Suprapubic skin (tissue), 4 donors: Measurements from ENCODE around the gene EMILIN1. TPM values are rescaled to one million over a fixed set of nuclear protein-coding genes. Genes with fewer than 3 reads are reported as not detected.

Experiments used
- DNase-seq, 2 donors: peaks; one replicate each; pipeline ENCODE4 v3.0.0-alpha.2; 2019; ENCODE audit warnings: low spot score in 2 of 2
- H3K27ac ChIP-seq: fragments of 200-600 bp; sonication (generic); one replicate; pipeline ENCODE4 v1.5.1; 2019
- H3K27me3 ChIP-seq: fragments of 200-600 bp; sonication (generic); one replicate; pipeline ENCODE4 v1.5.1; 2019
- H3K36me3 ChIP-seq: fragments of 200-600 bp; sonication (generic); one replicate; pipeline ENCODE4 v1.5.1; 2019
- H3K4me1 ChIP-seq: fragments of 200-600 bp; sonication (generic); one replicate; pipeline ENCODE4 v1.5.1; 2019
- H3K4me3 ChIP-seq: fragments of 200-600 bp; sonication (generic); one replicate; pipeline ENCODE4 v1.5.1; 2019; ENCODE audit warnings: mild to moderate bottlenecking
- H3K9me3 ChIP-seq: fragments of 200-600 bp; sonication (generic); one replicate; pipeline ENCODE4 v1.5.1; 2019
- CTCF ChIP-seq, 2 donors: fragments of 200-600 bp in 1 of 2; fragments of 450-650 bp in 1 of 2; sonication (generic) in 1 of 2; IDR thresholded peaks; one replicate each; pipeline ENCODE4 v1.5.1; 2016 to 2019; ENCODE audit warnings: antibody characterized with exemption in 2 of 2, mild to moderate bottlenecking in 1 of 2, moderate library complexity in 1 of 2
- EP300 ChIP-seq: sonication (generic); formaldehyde crosslinking; IDR thresholded peaks from one replicate; pipeline ENCODE4 v1.6.1; 2017; ENCODE audit warnings: antibody characterized with exemption
- POLR2A ChIP-seq, 2 donors: fragments of 450-650 bp; IDR thresholded peaks; one replicate each; pipeline ENCODE4 v1.6.1; 2017; ENCODE audit warnings: antibody characterized with exemption in 2 of 2, mild to moderate bottlenecking in 2 of 2, moderate library complexity in 2 of 2
- POLR2AphosphoS5 ChIP-seq, 3 donors: sonication (generic); formaldehyde crosslinking; IDR thresholded peaks; one replicate each; pipeline ENCODE4 v1.6.1; 2017; ENCODE audit warnings: antibody characterized with exemption in 3 of 3
- WGBS: methylation state at CpG from one replicate; pipeline ENCODE4 v1.1.5; 2018; 5-methylcytosine and 5-hydroxymethylcytosine counted together
- total RNA-seq, 4 donors: library from RNA; depleted of rRNA; stranded (reverse); fragments of >200 nt; gene quantifications; one replicate each; pipeline ENCODE4 v1.1.0, GENCODE V29; 2016

Gene EMILIN1
- total RNA-seq, 4 donors from 2014 or later: 3.0 to 13.8 (median 5.8) TPM

DNA sequence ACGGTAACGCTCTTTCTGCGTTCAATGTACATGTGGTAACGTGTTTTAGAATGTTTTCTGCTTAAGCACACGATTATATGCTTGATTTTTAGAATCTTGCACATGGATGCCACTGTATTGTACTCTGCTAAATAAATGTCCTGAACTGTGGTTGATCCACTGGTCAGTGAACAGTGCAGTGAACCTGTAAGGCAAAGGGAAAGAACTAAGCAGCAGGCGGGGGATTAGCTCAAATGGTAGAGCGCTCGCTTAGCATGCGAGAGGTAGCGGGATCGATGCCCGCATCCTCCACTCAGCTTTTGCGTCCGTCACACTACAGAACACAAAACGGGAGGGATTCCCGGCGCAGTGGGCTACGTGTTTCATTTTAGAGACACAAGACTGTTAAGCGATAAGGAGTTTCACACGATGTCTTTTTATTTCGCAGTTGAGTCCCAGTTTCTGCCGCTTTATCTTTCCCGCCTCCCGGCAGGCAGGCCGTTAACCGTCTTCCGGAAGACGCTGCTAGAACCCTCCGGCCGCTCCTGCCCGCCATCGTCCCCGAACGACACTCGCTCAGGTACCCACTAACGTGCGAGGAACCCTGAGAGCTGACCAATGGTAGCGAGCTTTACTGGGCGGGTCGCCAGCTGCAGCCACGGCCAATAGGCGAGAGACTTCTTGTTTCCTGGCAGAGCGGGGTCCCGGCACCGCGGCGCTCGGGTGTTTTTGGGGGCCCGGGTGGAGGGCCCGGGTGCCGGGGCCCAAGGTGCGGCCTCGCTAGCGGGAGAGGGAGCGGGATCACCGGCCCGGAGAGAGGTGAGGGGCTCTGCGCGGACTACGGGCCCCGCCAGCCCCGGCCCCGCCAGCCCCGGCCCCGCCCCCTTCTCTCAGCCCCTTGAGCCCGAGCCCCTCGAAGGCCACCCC is 27.2 kb upstream of the EMILIN1 start, which contains the start of gene AGBL5:
Gene AGBL5 (plus strand): TSS at position 673 of the 906 bp plus-strand sequence. CDS start 1,291 bp downstream, outside the sequence.
- peak; percentile 98 for DNase-seq
- H3K4me3 ChIP-seq: peak within 1 kb of the TSS; percentile 96
- H3K27me3 ChIP-seq: no peaks in the 10 kb centered on the region
- H3K27ac ChIP-seq: peak within 1 kb of the TSS; percentile 85
- no peak for TF ChIP-seq EP300
- peak in 1 of 2 donors; percentile 14 for TF ChIP-seq POLR2A (IDR thresholded peaks at IDR 0.05)
- TF ChIP-seq CTCF (IDR thresholded peaks at IDR 0.05): no peak
- TF ChIP-seq POLR2AphosphoS5 (IDR thresholded peaks at IDR 0.05): peak in 2 of 3 donors; percentile 75 to 89
- peaks cover 27% of the 10 kb centered on the region for H3K36me3 ChIP-seq
- peaks cover 19% of the 10 kb centered on the region for H3K4me1 ChIP-seq
- H3K9me3 ChIP-seq: no peaks in the 10 kb centered on the region
- 0% methylated on average over 39 of the region's 67 CpGs for WGBS

GRCh38 chr2:27051902-27052645 is 26.3 kb upstream of the EMILIN1 start:
- TF ChIP-seq POLR2A (IDR thresholded peaks at IDR 0.05) (no peak), POLR2AphosphoS5 (IDR thresholded peaks at IDR 0.05) (no peak), CTCF (IDR thresholded peaks at IDR 0.05) (no peak), EP300 (no peak)
- DNase-seq: peak in 1 of 2 donors; percentile 87
- H3K27ac ChIP-seq: peak overlapping the region; percentile 85
- no peaks in the 10 kb centered on the region for H3K27me3 ChIP-seq
- no peaks in the 10 kb centered on the region for H3K9me3 ChIP-seq
- WGBS: 8% methylated on average over 6 of the region's 24 CpGs
- peaks cover 19% of the 10 kb centered on the region for H3K4me1 ChIP-seq
- H3K36me3 ChIP-seq: peaks cover 36% of the 10 kb centered on the region
- H3K4me3 ChIP-seq: peak overlapping the region; percentile 96

DNA sequence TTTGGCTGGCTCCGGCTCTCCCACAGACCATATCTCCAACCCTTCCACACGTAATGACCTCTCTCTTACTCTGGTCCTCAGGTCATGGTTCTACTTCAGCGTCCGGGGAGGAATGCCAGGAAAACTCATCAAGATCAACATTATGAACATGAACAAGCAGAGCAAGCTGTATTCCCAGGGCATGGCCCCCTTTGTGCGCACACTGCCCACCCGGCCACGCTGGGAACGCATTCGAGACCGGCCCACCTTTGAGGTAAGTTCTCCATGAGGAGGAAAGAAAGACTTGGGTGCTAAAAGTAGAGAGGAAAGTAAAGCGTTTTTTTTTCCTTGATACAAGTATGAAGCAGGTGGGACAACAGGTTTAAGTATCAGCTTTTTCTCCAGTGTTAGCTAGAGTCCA is 25.1 kb upstream of the EMILIN1 start:
- no peaks in the 10 kb centered on the region for H3K27me3 ChIP-seq
- no peak for DNase-seq
- H3K27ac ChIP-seq: no peak overlapping the region
- peaks cover 19% of the 10 kb centered on the region for H3K4me1 ChIP-seq
- H3K9me3 ChIP-seq: no peaks in the 10 kb centered on the region
- TF ChIP-seq CTCF (IDR thresholded peaks at IDR 0.05): no peak
- no peak for TF ChIP-seq POLR2A (IDR thresholded peaks at IDR 0.05)
- TF ChIP-seq POLR2AphosphoS5 (IDR thresholded peaks at IDR 0.05): no peak
- no peak for TF ChIP-seq EP300
- no peak overlapping the region for H3K4me3 ChIP-seq
- H3K36me3 ChIP-seq: peaks cover 46% of the 10 kb centered on the region
- 91% methylated on average over 11 of the region's 11 CpGs for WGBS

DNA sequence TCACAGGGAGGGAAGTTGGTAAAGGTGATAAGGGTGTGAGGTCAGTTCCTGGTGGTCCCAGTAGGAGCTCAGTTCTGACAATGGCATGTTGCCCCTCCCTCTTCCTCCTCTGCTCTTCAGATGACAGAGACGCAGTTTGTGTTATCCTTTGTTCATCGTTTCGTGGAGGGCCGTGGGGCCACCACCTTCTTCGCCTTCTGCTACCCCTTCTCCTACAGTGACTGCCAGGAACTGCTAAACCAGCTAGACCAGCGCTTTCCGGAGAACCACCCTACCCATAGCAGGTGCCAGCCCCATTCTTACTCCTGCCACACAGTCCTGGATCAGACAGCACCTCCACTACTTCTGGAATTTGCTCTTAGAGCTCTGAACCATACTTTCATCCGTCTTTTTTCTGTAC is 24.6 kb upstream of the EMILIN1 start:
- Histone ChIP-seq H3K4me1 (peaks cover 19% of the 10 kb centered on the region), H3K27me3 (no peaks in the 10 kb centered on the region), H3K36me3 (peaks cover 50% of the 10 kb centered on the region), H3K9me3 (no peaks in the 10 kb centered on the region), H3K27ac (no peak overlapping the region), H3K4me3 (no peak overlapping the region)
- no peak for TF ChIP-seq POLR2A (IDR thresholded peaks at IDR 0.05)
- no peak for TF ChIP-seq POLR2AphosphoS5 (IDR thresholded peaks at IDR 0.05)
- TF ChIP-seq EP300: no peak
- no peak for TF ChIP-seq CTCF (IDR thresholded peaks at IDR 0.05)
- 80% methylated on average over 8 of the region's 8 CpGs for WGBS
- no peak for DNase-seq

DNA sequence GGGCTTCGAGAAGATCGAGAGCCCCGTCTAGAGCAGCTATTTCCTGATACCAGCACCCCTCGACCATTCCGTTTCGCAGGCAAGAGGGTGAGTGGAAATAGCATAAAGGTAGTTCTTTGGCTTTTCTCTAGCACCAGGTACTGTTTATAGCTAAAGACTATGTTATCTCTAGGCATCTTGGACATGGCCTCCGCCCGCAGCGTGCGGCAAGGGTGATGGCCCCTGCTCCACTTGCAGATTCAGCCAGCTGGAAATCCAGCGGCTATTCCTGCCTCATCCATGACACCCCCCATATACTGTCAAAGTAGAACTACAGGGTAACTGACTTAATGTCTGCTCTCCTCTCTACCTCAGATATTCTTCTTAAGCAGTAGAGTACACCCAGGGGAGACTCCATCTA is 23.7 kb upstream of the EMILIN1 start:
- 95% methylated on average over 11 of the region's 11 CpGs for WGBS
- H3K36me3 ChIP-seq: peaks cover 56% of the 10 kb centered on the region
- H3K27ac ChIP-seq: no peak overlapping the region
- no peaks in the 10 kb centered on the region for H3K9me3 ChIP-seq
- no peak overlapping the region for H3K4me3 ChIP-seq
- H3K27me3 ChIP-seq: no peaks in the 10 kb centered on the region
- no peak for DNase-seq
- TF ChIP-seq POLR2A (IDR thresholded peaks at IDR 0.05) (no peak), CTCF (IDR thresholded peaks at IDR 0.05) (no peak), EP300 (no peak), POLR2AphosphoS5 (IDR thresholded peaks at IDR 0.05) (no peak)
- H3K4me1 ChIP-seq: peaks cover 14% of the 10 kb centered on the region
